A549 (cell line): ENCODE results near the gene NLRP3. TPM values are rescaled to one million over a fixed set of nuclear protein-coding genes. Genes with fewer than 3 reads are reported as not detected.

ENCODE experiments used
- ATAC-seq, 2 experiments: fragments of 200-7000 bp in 1 of 2; fragments of >200 bp in 1 of 2; cut with Nextera tagmentation in 1 of 2; cut with Tn5 transposase in 1 of 2; 3 replicates each; pipeline versions ENCODE4 v1.8.0 to v1.9.1; 2018 to 2020; ENCODE audit warnings: mild to moderate bottlenecking in 1 of 2, moderate library complexity in 1 of 2
- CTCF ChIA-PET: fragments of 300-600 bp; sonication (Branson Sonifier 250); formaldehyde crosslinking; extraction: SDS; loops from one replicate; lab custom pipeline; 2021; ENCODE audit warnings: antibody characterized with exemption, inconsistent platforms; lab: Yijun Ruan, JAX
- POLR2A ChIA-PET: fragments of 350-600 bp; formaldehyde crosslinking; extraction: SDS; loops from one replicate; lab custom pipeline; 2021; ENCODE audit warnings: antibody characterized with exemption, inconsistent platforms; lab: Yijun Ruan, JAX
- DNase-seq, 2 experiments: peaks; one replicate each; pipeline versions ENCODE4 v3.0.0 to v3.0.0-alpha.2; 2011 to 2016; ENCODE audit warnings: low read depth in 1 of 2, low spot score in 1 of 2
- FAIRE-seq: peaks from 2 replicates; lab custom pipeline; 2011; peaks lifted over from hg19 to GRCh38; lab: Jason Lieb, UNC
- H3K27ac ChIP-seq, 2 experiments: fragments of >200 bp; sonication (Bioruptor Twin); formaldehyde crosslinking; 3 replicates each; pipeline ENCODE4 v1.5.1; 2016 to 2017
- H3K4me1 ChIP-seq: fragments of >200 bp; sonication (Bioruptor Twin); formaldehyde crosslinking; 3 replicates; pipeline ENCODE4 v1.6.1; 2016
- H3K4me2 ChIP-seq: fragments of >200 bp; sonication (Bioruptor Twin); formaldehyde crosslinking; 3 replicates; pipeline ENCODE4 v1.6.1; 2016
- H3K4me3 ChIP-seq: fragments of >200 bp; sonication (Bioruptor Twin); formaldehyde crosslinking; 3 replicates; pipeline ENCODE4 v1.5.1; 2016
- H3K9me3 ChIP-seq: fragments of >200 bp; sonication (Bioruptor Twin); formaldehyde crosslinking; 3 replicates; pipeline ENCODE4 v1.6.1; 2016
- ATOH8 ChIP-seq: fragments of 250-450 bp; sonication (Bioruptor Pico); IDR thresholded peaks from 2 replicates; pipeline ENCODE4 v1.5.0; 2020; ENCODE audit warnings: low read depth, mild to moderate bottlenecking, moderate library complexity
- BHLHE40 ChIP-seq: IDR thresholded peaks from 2 replicates; pipeline ENCODE4 v1.6.1; 2012; ENCODE audit warnings: low read depth, low read length, inconsistent platforms
- CBX2 ChIP-seq: fragments of 200-600 bp; sonication (generic); IDR thresholded peaks from 2 replicates; pipeline ENCODE4 v1.6.1; 2016; ENCODE audit warnings: low read depth, mild to moderate bottlenecking, borderline replicate concordance
- CHD2 ChIP-seq: fragments of 150-350 bp; IDR thresholded peaks from 2 replicates; pipeline ENCODE4 v1.6.1; 2014; ENCODE audit warnings: low read length; ENCODE audit not compliant: partially characterized antibody
- E2F6 ChIP-seq: IDR thresholded peaks from 2 replicates; pipeline ENCODE4 v1.6.1; 2012; ENCODE audit warnings: low read depth, borderline replicate concordance
- EHF ChIP-seq: fragments of 250-450 bp; sonication (Bioruptor Pico); IDR thresholded peaks from 2 replicates; pipeline ENCODE4 v1.5.0; 2020; ENCODE audit warnings: mild to moderate bottlenecking
- EHMT2 ChIP-seq: fragments of 200-600 bp; sonication (generic); IDR thresholded peaks from 2 replicates; pipeline ENCODE4 v1.6.1; 2016; ENCODE audit warnings: antibody characterized with exemption, low read depth, mild to moderate bottlenecking, moderate library complexity
- FOXS1 ChIP-seq: fragments of 250-450 bp; sonication (Bioruptor Pico); IDR thresholded peaks from 2 replicates; pipeline ENCODE4 v1.5.0; 2020; ENCODE audit warnings: mild to moderate bottlenecking, moderate library complexity
- HDAC2 ChIP-seq: fragments of 200-600 bp; sonication (generic); IDR thresholded peaks from 2 replicates; pipeline ENCODE4 v1.6.1; 2016
- HEYL ChIP-seq: fragments of 250-450 bp; sonication (Bioruptor Pico); IDR thresholded peaks from 2 replicates; pipeline ENCODE4 v1.8.0; 2021; ENCODE audit warnings: mild to moderate bottlenecking, moderate library complexity
- MYC ChIP-seq: IDR thresholded peaks from 2 replicates; pipeline ENCODE4 v1.6.1; 2012; ENCODE audit warnings: mild to moderate bottlenecking, inconsistent platforms, low read length, improper control_type of control experiment, borderline replicate concordance
- NFE2L2 ChIP-seq: fragments of 150-350 bp; conservative IDR thresholded peaks from 2 replicates; pipeline ENCODE4 v1.6.1; 2014; ENCODE audit warnings: low read length
- NPAS2 ChIP-seq: fragments of 250-450 bp; sonication (Bioruptor Pico); IDR thresholded peaks from 2 replicates; pipeline ENCODE4 v1.8.0; 2022; ENCODE audit warnings: mild to moderate bottlenecking, moderate library complexity, borderline replicate concordance
- NR3C1 ChIP-seq: fragments of >200 bp; sonication (Bioruptor Twin); formaldehyde crosslinking; IDR thresholded peaks from 3 replicates; pipeline ENCODE4 v1.6.1; 2017
- PBX3 ChIP-seq: IDR thresholded peaks from 2 replicates; pipeline ENCODE4 v1.6.1; 2012
- POLR2A ChIP-seq: IDR thresholded peaks from 2 replicates; pipeline ENCODE4 v1.6.1; 2012; ENCODE audit warnings: mild to moderate bottlenecking, low read length
- POLR2AphosphoS2 ChIP-seq: conservative IDR thresholded peaks from 2 replicates; pipeline ENCODE4 v1.6.1; 2012; ENCODE audit warnings: low read length, improper control_type of control experiment, inconsistent platforms
- RCOR1 ChIP-seq: fragments of 150-350 bp; IDR thresholded peaks from 2 replicates; pipeline ENCODE4 v1.6.1; 2014; ENCODE audit warnings: antibody characterized with exemption, low read length, low read depth
- RNF2 ChIP-seq: fragments of 200-600 bp; sonication (generic); IDR thresholded peaks from 2 replicates; pipeline ENCODE4 v1.6.1; 2016; ENCODE audit warnings: low read depth, mild to moderate bottlenecking, antibody characterized with exemption, moderate library complexity, borderline replicate concordance
- SMC3 ChIP-seq: fragments of >200 bp; sonication (Bioruptor Twin); formaldehyde crosslinking; IDR thresholded peaks from 3 replicates; pipeline ENCODE4 v1.6.1; 2018; ENCODE audit warnings: inconsistent platforms
- USF2 ChIP-seq: fragments of 450-650 bp; IDR thresholded peaks from 2 replicates; pipeline ENCODE4 v1.6.1; 2014; ENCODE audit warnings: antibody characterized with exemption
- ZC3H11A ChIP-seq: fragments of 450-650 bp; IDR thresholded peaks from 2 replicates; pipeline ENCODE4 v1.6.1; 2014; ENCODE audit warnings: antibody characterized with exemption, mild to moderate bottlenecking
- WGBS: methylation state at CpG from one replicate; pipeline ENCODE4 v1.1.6; 2017; ENCODE audit errors: missing lambda C conversion rate; 5-methylcytosine and 5-hydroxymethylcytosine counted together
- polyA plus RNA-seq, 4 experiments: library from polyadenylated mRNA; depleted of rRNA in 3 of 4; stranded (reverse); fragments of >200 nt; fragmentation: RNase III in 1 of 4; extraction: RNeasy Plus Mini Kit Qiagen cat#74134 plus additional on column Dnase treatment in 1 of 4; gene quantifications; 2 replicates in 3 of 4; 3 replicates in 1 of 4; pipeline ENCODE4 v1.2.3, GENCODE V29; 2011 to 2017

Gene NLRP3
- polyA plus RNA-seq, 2 of the 4 experiments (the other 2 are of a cell fraction) = not detected

- no peak overlapping the region for H3K4me3 ChIP-seq
- ChIA-PET CTCF (no interaction called here), POLR2A (no interaction called here)
- no peak for ATAC-seq
- no peak for FAIRE-seq
- no peak overlapping the region for H3K27ac ChIP-seq
- no peak for DNase-seq
- TF ChIP-seq ZC3H11A (no peak), E2F6 (no peak), POLR2A (no peak), CHD2 (no peak), NPAS2 (CRISPR knock-in tag) (no peak), ATOH8 (no peak), PBX3 (no peak), CBX2 (no peak), USF2 (no peak)
- WGBS = 36% methylated on average over 11 of the region's 11 CpGs
- H3K9me3 ChIP-seq = no peaks in the 10 kb centered on the region
- H3K4me2 ChIP-seq = no peak overlapping the region
- no peaks in the 10 kb centered on the region for H3K4me1 ChIP-seq
Measured at GRCh38 chr1:247453997-247454396, 38.0 kb downstream of the NLRP3 start.

GRCh38 chr1:247456021-247456420 lies 40.0 kb downstream of the NLRP3 start:
- CTCF ChIA-PET = interaction anchor here (0.6 kb wide), 1 partner anchor 47 kb away, joined by 3 read pairs; no protein-coding TSS in a partner anchor
- DNase-seq = no peak
- ATAC-seq = no peak
- Histone ChIP-seq H3K4me3 (no peak overlapping the region), H3K4me1 (no peaks in the 10 kb centered on the region), H3K9me3 (no peaks in the 10 kb centered on the region), H3K4me2 (no peak overlapping the region), H3K27ac (no peak overlapping the region)
- POLR2A ChIA-PET = no interaction called here
- 16% methylated on average over 4 of the region's 4 CpGs for WGBS
- no peak for FAIRE-seq
- no peak for TF ChIP-seq BHLHE40
- no peak for TF ChIP-seq POLR2AphosphoS2
- TF ChIP-seq RNF2 = no peak

GRCh38 chr1:247456914-247457639 lies 41.1 kb downstream of the NLRP3 start:
- 22% methylated on average over 16 of the region's 16 CpGs for WGBS
- POLR2A ChIA-PET = no interaction called here
- no peak overlapping the region for H3K4me2 ChIP-seq
- DNase-seq = no peak
- FAIRE-seq = no peak
- TF ChIP-seq FOXS1 (CRISPR knock-in tag) (no peak), NFE2L2 (no peak), RNF2 (no peak), HEYL (CRISPR knock-in tag) (no peak), CBX2 (no peak), NR3C1 (no peak), SMC3 (no peak), EHF (CRISPR knock-in tag) (no peak), MYC (no peak), HDAC2 (no peak), RCOR1 (no peak), EHMT2 (no peak), ATOH8 (no peak), POLR2AphosphoS2 (no peak), PBX3 (no peak)
- H3K27ac ChIP-seq = no peak overlapping the region
- no peak for ATAC-seq
- no peak overlapping the region for H3K4me3 ChIP-seq
- no peaks in the 10 kb centered on the region for H3K4me1 ChIP-seq
- CTCF ChIA-PET = no interaction called here
- no peaks in the 10 kb centered on the region for H3K9me3 ChIP-seq
